Nephron progenitor cell (in vitro differentiated cells): ENCODE data around the gene MVD.

ENCODE experiments used
- DNase-seq: peaks from one replicate; pipeline ENCODE4 v3.0.0; 2021
- H3K27ac Mint-ChIP-seq: 2 replicates; pipeline ENCODE4 v1.8.0; 2021; ENCODE audit warnings: mild to moderate bottlenecking, moderate library complexity, mixed read lengths
- H3K27me3 Mint-ChIP-seq: 2 replicates; pipeline ENCODE4 v1.8.0; 2021; ENCODE audit warnings: mild to moderate bottlenecking, low read depth, mixed read lengths; ENCODE audit not compliant: poor library complexity
- H3K36me3 Mint-ChIP-seq: 2 replicates; pipeline ENCODE4 v1.8.0; 2021; ENCODE audit warnings: low read depth, mixed read lengths
- H3K4me1 Mint-ChIP-seq: 2 replicates; pipeline ENCODE4 v1.8.0; 2021; ENCODE audit warnings: mixed read lengths
- H3K4me3 Mint-ChIP-seq: 2 replicates; pipeline ENCODE4 v1.8.0; 2021; ENCODE audit warnings: mild to moderate bottlenecking, moderate library complexity, mixed read lengths
- H3K9me3 Mint-ChIP-seq: 2 replicates; pipeline ENCODE4 v1.8.0; 2021; ENCODE audit warnings: mild to moderate bottlenecking, moderate library complexity, mixed read lengths
- CTCF ChIP-seq: fragments of 200-600 bp; sonication (generic); IDR thresholded peaks from 2 replicates; pipeline ENCODE4 v1.5.0; 2021; ENCODE audit warnings: antibody characterized with exemption

Gene MVD

GRCh38 chr16:88701581-88702370, 38.9 kb upstream of the MVD start:
- H3K36me3 Mint-ChIP-seq: no peaks in the 10 kb centered on the region
- peaks cover 7% of the 10 kb centered on the region for H3K27me3 Mint-ChIP-seq
- no peak for TF ChIP-seq CTCF
- no peak overlapping the region for H3K27ac Mint-ChIP-seq
- DNase-seq: no peak
- no peak overlapping the region for H3K4me3 Mint-ChIP-seq
- H3K4me1 Mint-ChIP-seq: peaks cover 14% of the 10 kb centered on the region
- no peaks in the 10 kb centered on the region for H3K9me3 Mint-ChIP-seq

- H3K4me1 Mint-ChIP-seq: peaks cover 14% of the 10 kb centered on the region
Measured at GRCh38 chr16:88700636-88701482, 38.0 kb upstream of the MVD start.

GRCh38 chr16:88700322-88700635, 37.4 kb upstream of the MVD start:
- no peak for TF ChIP-seq CTCF
- Mint-ChIP-seq H3K4me3 (no peak overlapping the region), H3K36me3 (no peaks in the 10 kb centered on the region), H3K9me3 (no peaks in the 10 kb centered on the region), H3K27me3 (peaks cover 3% of the 10 kb centered on the region), H3K4me1 (peaks cover 10% of the 10 kb centered on the region), H3K27ac (no peak overlapping the region)
- no peak for DNase-seq

More at GRCh38 chr16:88700636-88701482, 38.0 kb upstream of the MVD start:
- no peaks in the 10 kb centered on the region for H3K36me3 Mint-ChIP-seq
- no peak for DNase-seq
- TF ChIP-seq CTCF: no peak
- H3K4me3 Mint-ChIP-seq: no peak overlapping the region
- H3K27ac Mint-ChIP-seq: no peak overlapping the region
- H3K27me3 Mint-ChIP-seq: peaks cover 7% of the 10 kb centered on the region
- no peaks in the 10 kb centered on the region for H3K9me3 Mint-ChIP-seq

- no peak overlapping the region for H3K27ac Mint-ChIP-seq
- no peaks in the 10 kb centered on the region for H3K36me3 Mint-ChIP-seq
- H3K4me1 Mint-ChIP-seq: peaks cover 4% of the 10 kb centered on the region
- no peak for TF ChIP-seq CTCF
- H3K27me3 Mint-ChIP-seq: peaks cover under 1% of the 10 kb centered on the region
- H3K4me3 Mint-ChIP-seq: no peak overlapping the region
- no peak for DNase-seq
- H3K9me3 Mint-ChIP-seq: no peaks in the 10 kb centered on the region
Measured at GRCh38 chr16:88699180-88699579, 36.3 kb upstream of the MVD start.

- Mint-ChIP-seq H3K4me1 (no peaks in the 10 kb centered on the region), H3K36me3 (no peaks in the 10 kb centered on the region), H3K27ac (no peak overlapping the region), H3K4me3 (no peak overlapping the region), H3K27me3 (peaks cover 3% of the 10 kb centered on the region), H3K9me3 (no peaks in the 10 kb centered on the region)
- DNase-seq: no peak
- no peak for TF ChIP-seq CTCF
Measured at GRCh38 chr16:88698646-88699045, 35.8 kb upstream of the MVD start.
